MM.1S (cell line): ENCODE measurements around the gene PTPRN2.

Experiments
- CTCF ChIP-seq: fragments of 300-600 bp; sonication (generic); IDR thresholded peaks from 2 replicates; pipeline ENCODE4 v1.5.1; 2016; ENCODE audit warnings: antibody characterized with exemption, low read length, mixed read lengths
- EZH2 ChIP-seq: fragments of 300-600 bp; sonication (generic); optimal IDR thresholded peaks from 2 replicates; pipeline ENCODE3; 2017; ENCODE audit warnings: low read depth, mild to moderate bottlenecking, antibody characterized with exemption, low read length, mixed read lengths
- EZH2phosphoT487 ChIP-seq: fragments of 300-600 bp; sonication (generic); IDR thresholded peaks from 2 replicates; pipeline ENCODE4 v1.6.1; 2018; ENCODE audit warnings: antibody characterized with exemption, low read length

GRCh38 chr7:158023157-158023556 lies 564.5 kb downstream of the PTPRN2 start:
- no peak for TF ChIP-seq CTCF
- no peak for TF ChIP-seq EZH2
- no peak for TF ChIP-seq EZH2phosphoT487
